B cell (primary cell): Measurements from ENCODE around the gene KCNJ8. TPM values are rescaled to one million over a fixed set of nuclear protein-coding genes. Genes with fewer than 3 reads are reported as not detected.

ENCODE experiments used
- ATAC-seq: fragments of 200-7000 bp; cut with Tn5 transposase; one replicate; pipeline ENCODE4 v1.10.0; 2021; ENCODE audit warnings: low read depth, mild to moderate bottlenecking, moderate number of reproducible peaks, moderate library complexity
- CTCF ChIA-PET: fragments of 350-600 bp; sonication (Branson Sonifier 250); formaldehyde crosslinking; loops from one replicate; lab custom pipeline; 2021; ENCODE audit warnings: antibody characterized with exemption, inconsistent platforms; lab: Charles Lee
- POLR2A ChIA-PET: fragments of 350-600 bp; sonication (Branson Sonifier 250); formaldehyde crosslinking; loops from one replicate; lab custom pipeline; 2021; ENCODE audit warnings: antibody characterized with exemption; lab: Charles Lee
- DNase-seq: peaks from one replicate; pipeline ENCODE4 v3.0.0; 2013
- H2AFZ ChIP-seq: 2 replicates; pipeline ENCODE4 v1.6.1; 2012; ENCODE audit warnings: mild to moderate bottlenecking, low read depth, low read length; ENCODE audit not compliant: insufficient read depth, poor library complexity, severe bottlenecking
- H3K27ac ChIP-seq, 2 donors: 1 replicate in 1 of 2; 2 replicates in 1 of 2; pipeline ENCODE4 v1.5.1; 2012 to 2013; ENCODE audit warnings: low read length in 2 of 2, mild to moderate bottlenecking in 2 of 2, moderate library complexity in 1 of 2
- H3K27me3 ChIP-seq, 4 experiments: fragments of 200-600 bp in 1 of 4; sonication (generic) in 1 of 4; replicated peaks in 1 of 4; 1 replicate in 2 of 4; 2 replicates in 2 of 4; pipeline versions ENCODE4 v1.6.1 to v1.7.0; 2013 to 2016; ENCODE audit warnings: low read length in 3 of 4, mild to moderate bottlenecking in 2 of 4, mixed read lengths in 1 of 4, moderate library complexity in 1 of 4; ENCODE audit not compliant: insufficient read depth in 4 of 4, control insufficient read depth in 3 of 4; ENCODE audit errors: control extremely low read depth in 1 of 4
- H3K36me3 ChIP-seq, 2 experiments: replicated peaks in 1 of 2; 1 replicate in 1 of 2; 2 replicates in 1 of 2; pipeline versions ENCODE4 v1.6.1 to v1.7.1; 2013; ENCODE audit warnings: low read length in 1 of 2; ENCODE audit not compliant: insufficient read depth in 2 of 2, control insufficient read depth in 1 of 2; ENCODE audit errors: control extremely low read depth in 1 of 2, extremely low read depth in 1 of 2
- H3K4me1 ChIP-seq, 2 donors: fragments of 200-600 bp in 1 of 2; sonication (generic) in 1 of 2; 1 replicate in 1 of 2; 2 replicates in 1 of 2; pipeline versions ENCODE4 v1.5.1 to v1.6.1; 2013 to 2017; ENCODE audit warnings: low read length in 2 of 2; ENCODE audit not compliant: control insufficient read depth in 2 of 2, insufficient read depth in 2 of 2
- H3K4me2 ChIP-seq: replicated peaks from 2 replicates; pipeline ENCODE3; 2012; ENCODE audit warnings: mild to moderate bottlenecking, low read depth, low read length; ENCODE audit not compliant: poor library complexity, severe bottlenecking
- H3K4me3 ChIP-seq, 5 experiments: fragments of 200-600 bp in 1 of 5; sonication (generic) in 1 of 5; 1 replicate in 3 of 5; 2 replicates in 2 of 5; pipeline versions ENCODE4 v1.5.1 to v1.7.0; 2011 to 2016; ENCODE audit warnings: low read length in 4 of 5, mild to moderate bottlenecking in 4 of 5, low read depth in 2 of 5, control low read depth in 1 of 5, moderate library complexity in 1 of 5; ENCODE audit not compliant: insufficient read depth in 1 of 5; ENCODE audit errors: control extremely low read depth in 1 of 5, extremely low read depth in 1 of 5
- H3K79me2 ChIP-seq: fragments of 200-600 bp; sonication (generic); one replicate; pipeline ENCODE4 v1.6.0; 2016; ENCODE audit warnings: low read length; ENCODE audit not compliant: control insufficient read depth, insufficient read depth
- H3K9ac ChIP-seq: fragments of 200-600 bp; sonication (generic); 2 replicates; pipeline ENCODE4 v1.6.1; 2017; ENCODE audit warnings: mild to moderate bottlenecking, low read length, moderate library complexity
- H3K9me3 ChIP-seq, 3 donors: one replicate each; pipeline versions ENCODE4 v1.6.1 to v1.7.1; 2013; ENCODE audit warnings: low read length in 2 of 3; ENCODE audit not compliant: control insufficient read depth in 2 of 3, insufficient read depth in 1 of 3; ENCODE audit errors: control extremely low read depth in 1 of 3
- H4K20me1 ChIP-seq: 2 replicates; pipeline ENCODE4 v1.6.0; 2012; ENCODE audit warnings: mild to moderate bottlenecking, low read length; ENCODE audit not compliant: insufficient read depth, control insufficient read depth, poor library complexity, severe bottlenecking
- H3K27ac Mint-ChIP-seq: one replicate; pipeline ENCODE4 v1.8.0; 2021; ENCODE audit warnings: mixed read lengths
- H3K27me3 Mint-ChIP-seq: one replicate; pipeline ENCODE4 v1.8.0; 2021; ENCODE audit warnings: mixed read lengths
- H3K4me1 Mint-ChIP-seq: one replicate; pipeline ENCODE4 v1.8.0; 2021; ENCODE audit warnings: mixed read lengths
- H3K4me3 Mint-ChIP-seq: one replicate; pipeline ENCODE4 v1.8.0; 2021; ENCODE audit warnings: mixed read lengths
- H3K9me3 Mint-ChIP-seq: one replicate; pipeline ENCODE4 v1.8.0; 2022; ENCODE audit warnings: mixed read lengths; ENCODE audit not compliant: insufficient read depth
- EZH2 ChIP-seq: IDR thresholded peaks from 2 replicates; pipeline ENCODE4 v1.6.1; 2012; ENCODE audit warnings: borderline replicate concordance, low read depth, mild to moderate bottlenecking, moderate library complexity, low read length; ENCODE audit not compliant: insufficient read depth, poor library complexity, severe bottlenecking
- WGBS: methylation state at CpG from one replicate; pipeline ENCODE4 v1.1.5; 2013; ENCODE audit warnings: missing lambda C conversion rate; ENCODE audit not compliant: insufficient coverage; 5-methylcytosine and 5-hydroxymethylcytosine counted together
- intact Hi-C: fragments of 100-400 bp; cut with micrococcal nuclease; formaldehyde crosslinking; loops from one replicate; pipeline ENCODE4 v1.10.0; 2022
- polyA plus RNA-seq: library from polyadenylated mRNA; depleted of rRNA; stranded (reverse); fragments of >200 nt; gene quantifications from 2 replicates; pipeline ENCODE4 v1.2.3, GENCODE V29; 2012
- total RNA-seq, 2 donors: library from RNA; stranded (reverse); fragments of 120-200 nt in 1 of 2; gene quantifications; 1 replicate in 1 of 2; 2 replicates in 1 of 2; pipeline versions ENCODE4 v1.2.3 to v1.2.4, GENCODE V29; 2013 to 2022
- TF ChIP-seq, protein P1 (sequence below): fragments of 200-600 bp; IDR thresholded peaks from one replicate; pipeline ENCODE4 v1.8.0; 2022; ENCODE audit warnings: antibody characterized with exemption, mild to moderate bottlenecking

KCNJ8 gene
- total and polyA plus RNA-seq, 2 donors (not counting 1 experiment from before 2014, with no cell fraction given), result not detected

DNA sequence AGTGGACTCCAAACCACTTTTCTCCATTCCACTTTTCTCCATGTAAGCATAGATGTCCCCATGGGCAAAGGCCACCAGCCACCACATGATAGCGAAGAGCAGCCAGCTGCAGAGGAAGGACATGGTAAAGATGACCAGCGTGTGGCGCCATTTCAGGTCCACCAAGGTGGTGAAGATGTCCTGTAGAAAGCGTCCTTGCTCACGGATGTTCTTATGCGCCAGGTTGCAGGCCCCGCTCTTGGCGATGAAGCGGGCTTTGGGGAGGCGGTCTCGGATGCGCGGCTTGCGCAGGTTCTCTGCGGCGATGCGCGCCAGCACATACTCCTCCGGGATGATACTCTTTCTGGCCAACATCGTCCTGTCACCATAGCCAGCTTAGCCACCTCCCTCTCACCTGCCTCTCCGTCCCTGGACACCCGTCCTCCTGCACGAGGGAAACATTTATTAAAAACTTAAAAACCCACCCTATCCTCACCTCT, 1.2 kb downstream of the KCNJ8 start:
- Histone ChIP-seq H3K27ac (no peak overlapping the region), H3K79me2 (no peaks in the 10 kb centered on the region), H3K4me3 (no peak overlapping the region), H4K20me1 (no peaks in the 10 kb centered on the region), H3K9ac (no peak overlapping the region), H3K4me1 (no peaks in the 10 kb centered on the region), H3K4me2 (no peak overlapping the region), H3K36me3 (no peaks in the 10 kb centered on the region), H3K9me3 (no peaks in the 10 kb centered on the region), H2AFZ (no peak overlapping the region), H3K27me3 (peaks cover 0 to 38% (median 13%) of the 10 kb centered on the region in 4 experiments)
- ChIA-PET CTCF (interaction anchor here (0.7 kb wide), 1 partner anchor 359 kb away, joined by 3 read pairs; no protein-coding TSS in a partner anchor), POLR2A (no interaction called here)
- TF ChIP-seq EZH2, result no peak
- TF ChIP-seq, protein P1, sequence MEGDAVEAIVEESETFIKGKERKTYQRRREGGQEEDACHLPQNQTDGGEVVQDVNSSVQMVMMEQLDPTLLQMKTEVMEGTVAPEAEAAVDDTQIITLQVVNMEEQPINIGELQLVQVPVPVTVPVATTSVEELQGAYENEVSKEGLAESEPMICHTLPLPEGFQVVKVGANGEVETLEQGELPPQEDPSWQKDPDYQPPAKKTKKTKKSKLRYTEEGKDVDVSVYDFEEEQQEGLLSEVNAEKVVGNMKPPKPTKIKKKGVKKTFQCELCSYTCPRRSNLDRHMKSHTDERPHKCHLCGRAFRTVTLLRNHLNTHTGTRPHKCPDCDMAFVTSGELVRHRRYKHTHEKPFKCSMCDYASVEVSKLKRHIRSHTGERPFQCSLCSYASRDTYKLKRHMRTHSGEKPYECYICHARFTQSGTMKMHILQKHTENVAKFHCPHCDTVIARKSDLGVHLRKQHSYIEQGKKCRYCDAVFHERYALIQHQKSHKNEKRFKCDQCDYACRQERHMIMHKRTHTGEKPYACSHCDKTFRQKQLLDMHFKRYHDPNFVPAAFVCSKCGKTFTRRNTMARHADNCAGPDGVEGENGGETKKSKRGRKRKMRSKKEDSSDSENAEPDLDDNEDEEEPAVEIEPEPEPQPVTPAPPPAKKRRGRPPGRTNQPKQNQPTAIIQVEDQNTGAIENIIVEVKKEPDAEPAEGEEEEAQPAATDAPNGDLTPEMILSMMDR, result no peak
- ATAC-seq (no peak), DNase-seq (no peak)
- no peak overlapping the region for H3K4me3 Mint-ChIP-seq
- intact Hi-C loops, result no loop called here
- H3K27ac Mint-ChIP-seq, result no peak overlapping the region
- no peaks in the 10 kb centered on the region for H3K4me1 Mint-ChIP-seq
- H3K27me3 Mint-ChIP-seq, result peaks cover 42% of the 10 kb centered on the region
- H3K9me3 Mint-ChIP-seq, result no peaks in the 10 kb centered on the region
- 34% methylated on average over 20 of the region's 23 CpGs for WGBS

DNA sequence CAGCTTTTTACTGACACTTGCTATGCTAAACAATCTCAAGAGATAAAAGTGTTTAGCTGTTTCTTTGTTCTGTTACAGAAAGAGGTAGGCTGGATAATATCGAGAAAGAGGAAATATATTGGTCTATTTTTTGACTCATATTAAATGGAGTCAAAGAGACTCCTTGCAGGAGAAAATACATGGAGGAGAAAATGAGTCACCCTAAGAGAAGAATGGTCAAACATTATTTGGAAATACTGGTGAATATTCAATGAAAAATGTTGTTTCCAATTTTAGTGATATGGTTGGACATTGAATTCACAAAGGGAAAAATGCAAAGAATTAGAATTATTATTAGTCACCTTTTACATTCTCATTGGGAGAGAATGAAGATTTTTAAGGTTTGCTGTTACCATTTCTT, 3.2 kb downstream of the KCNJ8 start:
- Histone ChIP-seq H3K4me3 (no peak overlapping the region), H3K27ac (no peak overlapping the region), H2AFZ (no peak overlapping the region), H3K9me3 (no peaks in the 10 kb centered on the region), H3K36me3 (no peaks in the 10 kb centered on the region), H4K20me1 (no peaks in the 10 kb centered on the region), H3K4me1 (no peaks in the 10 kb centered on the region), H3K27me3 (peaks cover 0 to 27% (median 13%) of the 10 kb centered on the region in 4 experiments), H3K9ac (no peak overlapping the region), H3K4me2 (no peak overlapping the region), H3K79me2 (no peaks in the 10 kb centered on the region)
- H3K27ac Mint-ChIP-seq, result no peak overlapping the region
- peaks cover 29% of the 10 kb centered on the region for H3K27me3 Mint-ChIP-seq
- no CpG with 5 or more reads among the region's 1 CpG for WGBS
- H3K4me3 Mint-ChIP-seq, result no peak overlapping the region
- ChIA-PET POLR2A (no interaction called here), CTCF (no interaction called here)
- no peaks in the 10 kb centered on the region for H3K4me1 Mint-ChIP-seq
- no peaks in the 10 kb centered on the region for H3K9me3 Mint-ChIP-seq
- intact Hi-C loops, result no loop called here
- no peak for TF ChIP-seq EZH2
- TF ChIP-seq, protein P1, result no peak
- ATAC-seq (no peak), DNase-seq (no peak)
